Stomach (tissue), 9 donors: ENCODE measurements around the gene AFDN. TPM values are rescaled to one million over a fixed set of nuclear protein-coding genes. Genes with fewer than 3 reads are reported as not detected.

Experiments
- DNase-seq, 2 donors: peaks; one replicate each; pipeline versions ENCODE4 v3.0.0 to v3.0.0-alpha.2; 2013 to 2019
- H3K27ac ChIP-seq, 5 donors: fragments of 200-600 bp in 4 of 5; sonication (generic) in 4 of 5; one replicate each; pipeline ENCODE4 v1.5.1; 2013 to 2019; ENCODE audit warnings: mild to moderate bottlenecking in 1 of 5, moderate library complexity in 1 of 5
- H3K27me3 ChIP-seq, 3 donors: fragments of 200-600 bp; sonication (generic); one replicate each; pipeline ENCODE4 v1.5.1; 2017 to 2019; ENCODE audit warnings: mixed run types in 1 of 3
- H3K36me3 ChIP-seq, 4 donors: fragments of 200-600 bp; sonication (generic); 1 replicate in 3 of 4; 2 replicates in 1 of 4; pipeline ENCODE4 v1.5.1; 2016 to 2019
- H3K4me1 ChIP-seq, 4 donors: fragments of 200-600 bp; sonication (generic); one replicate each; pipeline ENCODE4 v1.5.1; 2016 to 2019
- H3K4me3 ChIP-seq, 4 donors: fragments of 200-600 bp; sonication (generic) in 3 of 4; one replicate each; pipeline ENCODE4 v1.5.1; 2016 to 2019; ENCODE audit warnings: mild to moderate bottlenecking in 1 of 4
- H3K9me3 ChIP-seq, 4 donors: fragments of 200-600 bp; sonication (generic); one replicate each; pipeline ENCODE4 v1.5.1; 2016 to 2019
- CTCF ChIP-seq, 7 experiments: fragments of 450-650 bp in 4 of 7; fragments of 200-600 bp in 3 of 7; sonication (generic) in 3 of 7; IDR thresholded peaks; one replicate each; pipeline ENCODE4 v1.5.1; 2016 to 2019; ENCODE audit warnings: antibody characterized with exemption in 7 of 7, control low read depth in 2 of 7, mild to moderate bottlenecking in 1 of 7
- EP300 ChIP-seq: sonication (generic); formaldehyde crosslinking; IDR thresholded peaks from one replicate; pipeline ENCODE4 v1.6.1; 2017; ENCODE audit warnings: antibody characterized with exemption
- POLR2A ChIP-seq, 4 donors: fragments of 450-650 bp; IDR thresholded peaks; one replicate each; pipeline ENCODE4 v1.6.1; 2016; ENCODE audit warnings: antibody characterized with exemption in 4 of 4, control low read depth in 2 of 4, mild to moderate bottlenecking in 1 of 4, moderate library complexity in 1 of 4
- POLR2AphosphoS5 ChIP-seq, 3 donors: sonication (generic); formaldehyde crosslinking; IDR thresholded peaks; one replicate each; pipeline ENCODE4 v1.6.1; 2016; ENCODE audit warnings: antibody characterized with exemption in 3 of 3
- WGBS, 5 donors: extraction: QIAGEN DNeasy Blood & Tissue Kit in 3 of 5; methylation state at CpG; one replicate each; pipeline versions ENCODE4 v1.1.5 to v1.1.7; 2013 to 2018; 5-methylcytosine and 5-hydroxymethylcytosine counted together
- intact Hi-C: fragments of 100-400 bp; cut with DNase I; formaldehyde crosslinking; loops from one replicate; pipeline ENCODE4 v1.15.1; 2023; ENCODE audit warnings: low total_unique reads
- polyA plus RNA-seq, 3 donors: library from polyadenylated mRNA; stranded (reverse); fragments of 200-250 nt; gene quantifications; one replicate each; pipeline ENCODE4 v1.2.3, GENCODE V29; 2013
- total RNA-seq, 5 donors: library from RNA; depleted of rRNA; stranded (reverse); fragments of >200 nt; gene quantifications; one replicate each; pipeline versions ENCODE4 v1.1.0 to v1.2.3, GENCODE V29; 2014 to 2016
- donor health status: healthy with polysubstance abuse.
- donor health status: Bipolar disorder and iron deficiency.
- donor health status: healthy.

AFDN gene
- total and polyA plus RNA-seq, 8 donors: 24.8 to 521 (median 114) TPM

- WGBS, 5 donors: 25 to 39% (median 28%) methylated on average over 2 of the region's 2 CpGs
- H3K27me3 ChIP-seq: no peaks in the 10 kb centered on the region
- DNase-seq: no peak
- no peak overlapping the region for H3K4me3 ChIP-seq
- H3K9me3 ChIP-seq: no peaks in the 10 kb centered on the region
- intact Hi-C loops: no loop called here
- peak overlapping the region in 4 of 5 donors; percentile 20 to 72 (median 44) for H3K27ac ChIP-seq
- H3K36me3 ChIP-seq: no peaks in the 10 kb centered on the region
- H3K4me1 ChIP-seq: peaks cover 0 to 75% (median 43%) of the 10 kb centered on the region in 4 donors
- TF ChIP-seq CTCF (IDR thresholded peaks at IDR 0.05): no peak
- TF ChIP-seq POLR2A (IDR thresholded peaks at IDR 0.05): no peak
- TF ChIP-seq POLR2AphosphoS5 (IDR thresholded peaks at IDR 0.05): no peak
- TF ChIP-seq EP300: no peak
These were observed 6.7 kb downstream of the AFDN start for GRCh38 chr6:167833396-167833763.

GRCh38 chr6:167835260-167835659 lies 8.5 kb downstream of the AFDN start:
- intact Hi-C loops: no loop called here
- no peak for TF ChIP-seq EP300
- Histone ChIP-seq H3K4me3 (no peak overlapping the region), H3K36me3 (no peaks in the 10 kb centered on the region), H3K4me1 (peaks cover 0 to 66% (median 46%) of the 10 kb centered on the region in 4 donors), H3K27ac (no peak overlapping the region), H3K9me3 (no peaks in the 10 kb centered on the region), H3K27me3 (no peaks in the 10 kb centered on the region)
- WGBS, 5 donors: 75 to 79% (median 77%) methylated on average over 3 of the region's 3 CpGs
- no peak for DNase-seq

GRCh38 chr6:167836721-167837120 lies 10.0 kb downstream of the AFDN start:
- Histone ChIP-seq H3K27ac (no peak overlapping the region), H3K4me3 (no peak overlapping the region), H3K9me3 (no peaks in the 10 kb centered on the region), H3K36me3 (no peaks in the 10 kb centered on the region), H3K27me3 (no peaks in the 10 kb centered on the region), H3K4me1 (peaks cover 0 to 67% (median 41%) of the 10 kb centered on the region in 4 donors)
- TF ChIP-seq POLR2A (IDR thresholded peaks at IDR 0.05): no peak
- no peak for TF ChIP-seq EP300
- no peak for TF ChIP-seq CTCF (IDR thresholded peaks at IDR 0.05)
- TF ChIP-seq POLR2AphosphoS5 (IDR thresholded peaks at IDR 0.05): no peak
- intact Hi-C loops: no loop called here
- no peak for DNase-seq
- WGBS, 5 donors: 72 to 85% (median 74%) methylated on average over 3 of the region's 3 CpGs

- H3K4me3 ChIP-seq: no peak overlapping the region
- H3K9me3 ChIP-seq: no peaks in the 10 kb centered on the region
- no peak overlapping the region for H3K27ac ChIP-seq
- intact Hi-C loops: no loop called here
- no peaks in the 10 kb centered on the region for H3K27me3 ChIP-seq
- no peak for TF ChIP-seq EP300
- no peak for TF ChIP-seq POLR2A (IDR thresholded peaks at IDR 0.05)
- no peak for TF ChIP-seq POLR2AphosphoS5 (IDR thresholded peaks at IDR 0.05)
- TF ChIP-seq CTCF (IDR thresholded peaks at IDR 0.05): no peak
- no peak for DNase-seq
- peaks cover 7 to 66% (median 37%) of the 10 kb centered on the region in 4 donors for H3K4me1 ChIP-seq
- H3K36me3 ChIP-seq: no peaks in the 10 kb centered on the region
- WGBS, 5 donors: 85 to 92% (median 88%) methylated on average over 6 of the region's 6 CpGs
These were observed 11.6 kb downstream of the AFDN start for GRCh38 chr6:167838207-167838748.

GRCh38 chr6:167839343-167839742 lies 12.6 kb downstream of the AFDN start:
- peak overlapping the region in 1 of 5 donors; percentile 19 for H3K27ac ChIP-seq
- DNase-seq: no peak
- intact Hi-C loops: no loop called here
- TF ChIP-seq POLR2A (IDR thresholded peaks at IDR 0.05) (no peak), EP300 (no peak), CTCF (IDR thresholded peaks at IDR 0.05) (no peak), POLR2AphosphoS5 (IDR thresholded peaks at IDR 0.05) (no peak)
- H3K9me3 ChIP-seq: no peaks in the 10 kb centered on the region
- WGBS, 5 donors: 79 to 88% (median 83%) methylated on average over 3 of the region's 3 CpGs
- H3K27me3 ChIP-seq: no peaks in the 10 kb centered on the region
- peaks cover 7 to 59% (median 35%) of the 10 kb centered on the region in 4 donors for H3K4me1 ChIP-seq
- no peak overlapping the region for H3K4me3 ChIP-seq
- H3K36me3 ChIP-seq: no peaks in the 10 kb centered on the region
